ENCODE data around the gene PARP12.

PARP12 gene

GRCh38 chr7:140021603-140022002 is 41.1 kb downstream of the PARP12 start:
- H3K4me1 ChIP-seq (ENCODE audit: control insufficient read depth, insufficient read depth, low read length): no peaks in the 10 kb centered on the region
- POLR2A ChIA-PET: no interaction called here
- no peak overlapping the region for H3K27ac ChIP-seq (ENCODE audit: extremely low read depth, low read depth, low read length)
- no peaks in the 10 kb centered on the region for H3K9me3 ChIP-seq (ENCODE audit: control insufficient read depth, insufficient read depth, low read depth, low read length)
- TF ChIP-seq ZNF133 (tag by site-specific recombination; IDR thresholded peaks at IDR 0.05): no peak
- TF ChIP-seq ZNF18 (tag by site-specific recombination; IDR thresholded peaks at IDR 0.05): no peak
- TF ChIP-seq ZNF426 (tag by site-specific recombination; IDR thresholded peaks at IDR 0.05): no peak
- no peak for TF ChIP-seq ZNF362 (tag by site-specific recombination; IDR thresholded peaks at IDR 0.05)
- no peak for TF ChIP-seq ZNF140 (tag by site-specific recombination; IDR thresholded peaks at IDR 0.05)
- no peak for TF ChIP-seq ZNF514 (tag by site-specific recombination; IDR thresholded peaks at IDR 0.05)
- TF ChIP-seq ZNF837 (tag by site-specific recombination; IDR thresholded peaks at IDR 0.05): no peak
- TF ChIP-seq, protein P1, sequence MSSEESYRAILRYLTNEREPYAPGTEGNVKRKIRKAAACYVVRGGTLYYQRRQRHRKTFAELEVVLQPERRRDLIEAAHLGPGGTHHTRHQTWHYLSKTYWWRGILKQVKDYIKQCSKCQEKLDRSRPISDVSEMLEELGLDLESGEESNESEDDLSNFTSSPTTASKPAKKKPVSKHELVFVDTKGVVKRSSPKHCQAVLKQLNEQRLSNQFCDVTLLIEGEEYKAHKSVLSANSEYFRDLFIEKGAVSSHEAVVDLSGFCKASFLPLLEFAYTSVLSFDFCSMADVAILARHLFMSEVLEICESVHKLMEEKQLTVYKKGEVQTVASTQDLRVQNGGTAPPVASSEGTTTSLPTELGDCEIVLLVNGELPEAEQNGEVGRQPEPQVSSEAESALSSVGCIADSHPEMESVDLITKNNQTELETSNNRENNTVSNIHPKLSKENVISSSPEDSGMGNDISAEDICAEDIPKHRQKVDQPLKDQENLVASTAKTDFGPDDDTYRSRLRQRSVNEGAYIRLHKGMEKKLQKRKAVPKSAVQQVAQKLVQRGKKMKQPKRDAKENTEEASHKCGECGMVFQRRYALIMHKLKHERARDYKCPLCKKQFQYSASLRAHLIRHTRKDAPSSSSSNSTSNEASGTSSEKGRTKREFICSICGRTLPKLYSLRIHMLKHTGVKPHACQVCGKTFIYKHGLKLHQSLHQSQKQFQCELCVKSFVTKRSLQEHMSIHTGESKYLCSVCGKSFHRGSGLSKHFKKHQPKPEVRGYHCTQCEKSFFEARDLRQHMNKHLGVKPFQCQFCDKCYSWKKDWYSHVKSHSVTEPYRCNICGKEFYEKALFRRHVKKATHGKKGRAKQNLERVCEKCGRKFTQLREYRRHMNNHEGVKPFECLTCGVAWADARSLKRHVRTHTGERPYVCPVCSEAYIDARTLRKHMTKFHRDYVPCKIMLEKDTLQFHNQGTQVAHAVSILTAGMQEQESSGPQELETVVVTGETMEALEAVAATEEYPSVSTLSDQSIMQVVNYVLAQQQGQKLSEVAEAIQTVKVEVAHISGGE (tag by site-specific recombination; conservative IDR thresholded peaks at IDR 0.05; ENCODE audit: low read depth): no peak
- TF ChIP-seq TCF7L2 (IDR thresholded peaks at IDR 0.05; ENCODE audit: borderline replicate concordance, low read depth, low read length): no peak
- TF ChIP-seq ZNF530 (tag by site-specific recombination; IDR thresholded peaks at IDR 0.05; ENCODE audit: low read depth): no peak
- no peak for TF ChIP-seq ZNF513 (tag by site-specific recombination; IDR thresholded peaks at IDR 0.05)
- TF ChIP-seq, protein P2, sequence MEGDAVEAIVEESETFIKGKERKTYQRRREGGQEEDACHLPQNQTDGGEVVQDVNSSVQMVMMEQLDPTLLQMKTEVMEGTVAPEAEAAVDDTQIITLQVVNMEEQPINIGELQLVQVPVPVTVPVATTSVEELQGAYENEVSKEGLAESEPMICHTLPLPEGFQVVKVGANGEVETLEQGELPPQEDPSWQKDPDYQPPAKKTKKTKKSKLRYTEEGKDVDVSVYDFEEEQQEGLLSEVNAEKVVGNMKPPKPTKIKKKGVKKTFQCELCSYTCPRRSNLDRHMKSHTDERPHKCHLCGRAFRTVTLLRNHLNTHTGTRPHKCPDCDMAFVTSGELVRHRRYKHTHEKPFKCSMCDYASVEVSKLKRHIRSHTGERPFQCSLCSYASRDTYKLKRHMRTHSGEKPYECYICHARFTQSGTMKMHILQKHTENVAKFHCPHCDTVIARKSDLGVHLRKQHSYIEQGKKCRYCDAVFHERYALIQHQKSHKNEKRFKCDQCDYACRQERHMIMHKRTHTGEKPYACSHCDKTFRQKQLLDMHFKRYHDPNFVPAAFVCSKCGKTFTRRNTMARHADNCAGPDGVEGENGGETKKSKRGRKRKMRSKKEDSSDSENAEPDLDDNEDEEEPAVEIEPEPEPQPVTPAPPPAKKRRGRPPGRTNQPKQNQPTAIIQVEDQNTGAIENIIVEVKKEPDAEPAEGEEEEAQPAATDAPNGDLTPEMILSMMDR (tag by site-specific recombination; IDR thresholded peaks at IDR 0.05): no peak
- TF ChIP-seq ZNF138 (tag by site-specific recombination; IDR thresholded peaks at IDR 0.05; ENCODE audit: borderline replicate concordance): no peak
- no peak for TF ChIP-seq ZNF658 (tag by site-specific recombination; IDR thresholded peaks at IDR 0.05)
- TF ChIP-seq, protein P3, sequence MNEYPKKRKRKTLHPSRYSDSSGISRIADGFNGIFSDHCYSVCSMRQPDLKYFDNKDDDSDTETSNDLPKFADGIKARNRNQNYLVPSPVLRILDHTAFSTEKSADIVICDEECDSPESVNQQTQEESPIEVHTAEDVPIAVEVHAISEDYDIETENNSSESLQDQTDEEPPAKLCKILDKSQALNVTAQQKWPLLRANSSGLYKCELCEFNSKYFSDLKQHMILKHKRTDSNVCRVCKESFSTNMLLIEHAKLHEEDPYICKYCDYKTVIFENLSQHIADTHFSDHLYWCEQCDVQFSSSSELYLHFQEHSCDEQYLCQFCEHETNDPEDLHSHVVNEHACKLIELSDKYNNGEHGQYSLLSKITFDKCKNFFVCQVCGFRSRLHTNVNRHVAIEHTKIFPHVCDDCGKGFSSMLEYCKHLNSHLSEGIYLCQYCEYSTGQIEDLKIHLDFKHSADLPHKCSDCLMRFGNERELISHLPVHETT (tag by site-specific recombination; IDR thresholded peaks at IDR 0.05): no peak
- TF ChIP-seq, protein P4, sequence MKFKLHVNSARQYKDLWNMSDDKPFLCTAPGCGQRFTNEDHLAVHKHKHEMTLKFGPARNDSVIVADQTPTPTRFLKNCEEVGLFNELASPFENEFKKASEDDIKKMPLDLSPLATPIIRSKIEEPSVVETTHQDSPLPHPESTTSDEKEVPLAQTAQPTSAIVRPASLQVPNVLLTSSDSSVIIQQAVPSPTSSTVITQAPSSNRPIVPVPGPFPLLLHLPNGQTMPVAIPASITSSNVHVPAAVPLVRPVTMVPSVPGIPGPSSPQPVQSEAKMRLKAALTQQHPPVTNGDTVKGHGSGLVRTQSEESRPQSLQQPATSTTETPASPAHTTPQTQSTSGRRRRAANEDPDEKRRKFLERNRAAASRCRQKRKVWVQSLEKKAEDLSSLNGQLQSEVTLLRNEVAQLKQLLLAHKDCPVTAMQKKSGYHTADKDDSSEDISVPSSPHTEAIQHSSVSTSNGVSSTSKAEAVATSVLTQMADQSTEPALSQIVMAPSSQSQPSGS (tag by site-specific recombination; IDR thresholded peaks at IDR 0.05; ENCODE audit: low read depth): no peak
- no peak for TF ChIP-seq ZFP37 (tag by site-specific recombination; IDR thresholded peaks at IDR 0.05)
- no peak for TF ChIP-seq ZNF248 (tag by site-specific recombination; IDR thresholded peaks at IDR 0.05)
- TF ChIP-seq ZNF114 (tag by site-specific recombination; IDR thresholded peaks at IDR 0.05): no peak
- TF ChIP-seq ZNF23 (tag by site-specific recombination; IDR thresholded peaks at IDR 0.05; ENCODE audit: borderline replicate concordance): no peak
- H3K4me3 ChIP-seq (ENCODE audit: low read depth, low read length): no peak overlapping the region
- CTCF ChIA-PET: no interaction called here
- no peaks in the 10 kb centered on the region for H3K36me3 ChIP-seq (ENCODE audit: control insufficient read depth in 2 of 2, insufficient read depth in 1 of 2, low read length in 2 of 2)

All from HEK293 (cell line).